GM12864 (cell line): ENCODE measurements around the gene SMG1.
"Not testable (repeated sequence)": the region's sequence is repeated elsewhere in the genome, so short reads cannot be mapped to it uniquely, and the experiment has no call there.

Source experiments
- DNase-seq: peaks from one replicate; pipeline ENCODE4 v3.0.0-alpha.2; 2011; ENCODE audit warnings: low read depth
- H3K4me3 ChIP-seq: 2 replicates; pipeline ENCODE4 v1.5.1; 2011; ENCODE audit warnings: mild to moderate bottlenecking, low read depth, low read length, control low read depth
- TF ChIP-seq, protein P1 (sequence below): IDR thresholded peaks from 2 replicates; pipeline ENCODE4 v1.5.1; 2011; ENCODE audit warnings: low read depth, mild to moderate bottlenecking, moderate library complexity, low read length, control low read depth, inconsistent platforms; ENCODE audit errors: missing control alignments

Gene SMG1

GRCh38 chr16:18788828-18789514, 137.2 kb downstream of the SMG1 start:
- peak overlapping the region; percentile 93 for H3K4me3 ChIP-seq
- no peak for DNase-seq
- TF ChIP-seq, protein P1, sequence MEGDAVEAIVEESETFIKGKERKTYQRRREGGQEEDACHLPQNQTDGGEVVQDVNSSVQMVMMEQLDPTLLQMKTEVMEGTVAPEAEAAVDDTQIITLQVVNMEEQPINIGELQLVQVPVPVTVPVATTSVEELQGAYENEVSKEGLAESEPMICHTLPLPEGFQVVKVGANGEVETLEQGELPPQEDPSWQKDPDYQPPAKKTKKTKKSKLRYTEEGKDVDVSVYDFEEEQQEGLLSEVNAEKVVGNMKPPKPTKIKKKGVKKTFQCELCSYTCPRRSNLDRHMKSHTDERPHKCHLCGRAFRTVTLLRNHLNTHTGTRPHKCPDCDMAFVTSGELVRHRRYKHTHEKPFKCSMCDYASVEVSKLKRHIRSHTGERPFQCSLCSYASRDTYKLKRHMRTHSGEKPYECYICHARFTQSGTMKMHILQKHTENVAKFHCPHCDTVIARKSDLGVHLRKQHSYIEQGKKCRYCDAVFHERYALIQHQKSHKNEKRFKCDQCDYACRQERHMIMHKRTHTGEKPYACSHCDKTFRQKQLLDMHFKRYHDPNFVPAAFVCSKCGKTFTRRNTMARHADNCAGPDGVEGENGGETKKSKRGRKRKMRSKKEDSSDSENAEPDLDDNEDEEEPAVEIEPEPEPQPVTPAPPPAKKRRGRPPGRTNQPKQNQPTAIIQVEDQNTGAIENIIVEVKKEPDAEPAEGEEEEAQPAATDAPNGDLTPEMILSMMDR: no peak

- TF ChIP-seq, protein P1: no peak
- no peak overlapping the region; the same call in 1 of the 2 replicates for H3K4me3 ChIP-seq
- DNase-seq: no peak
Observed at GRCh38 chr16:18784917-18785623, 141.1 kb downstream of the SMG1 start.

DNA sequence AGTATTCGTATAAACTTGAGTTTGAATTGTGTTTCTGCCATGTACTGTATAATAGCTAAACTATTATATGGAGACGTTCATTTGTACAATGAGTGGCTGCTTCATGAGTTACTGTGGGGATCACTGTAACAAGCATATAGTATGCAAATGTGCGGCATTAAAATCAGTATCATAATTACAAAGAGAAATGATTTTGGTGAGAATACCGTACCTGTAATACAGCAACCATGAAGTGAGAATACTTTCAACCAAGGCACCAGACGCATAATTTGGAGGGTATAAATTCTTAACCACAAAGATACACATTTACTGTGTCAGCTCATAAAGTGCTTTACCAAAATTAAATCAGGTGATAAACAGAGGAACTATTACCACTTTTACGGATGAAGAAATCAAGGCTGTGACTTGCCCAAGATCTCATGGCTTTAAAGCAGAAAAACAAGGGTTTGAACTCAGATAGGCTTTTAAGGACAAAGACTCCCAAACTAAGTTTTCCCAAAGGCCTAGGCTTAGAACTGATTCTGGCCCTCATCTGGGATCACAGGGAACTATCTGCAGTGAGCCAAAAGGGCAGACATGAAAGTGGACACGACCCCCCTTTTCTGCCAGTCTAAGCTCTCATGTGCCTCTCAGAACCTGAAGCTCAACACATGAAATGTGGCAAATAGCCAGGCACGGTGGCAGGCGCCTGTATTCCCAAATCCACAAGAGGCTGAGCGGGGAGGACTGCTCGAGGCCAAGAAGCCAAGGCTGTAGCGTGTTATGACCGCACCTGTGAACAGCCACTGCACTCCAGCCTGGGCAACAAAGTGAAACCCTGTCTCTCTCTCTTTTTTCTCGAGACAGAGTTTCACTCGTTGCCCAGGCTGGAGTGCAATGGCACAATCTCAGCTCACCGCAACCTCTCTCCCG, 142.5 kb downstream of the SMG1 start:
- no peak overlapping the region for H3K4me3 ChIP-seq
- DNase-seq: no peak
- TF ChIP-seq, protein P1: no peak

DNA sequence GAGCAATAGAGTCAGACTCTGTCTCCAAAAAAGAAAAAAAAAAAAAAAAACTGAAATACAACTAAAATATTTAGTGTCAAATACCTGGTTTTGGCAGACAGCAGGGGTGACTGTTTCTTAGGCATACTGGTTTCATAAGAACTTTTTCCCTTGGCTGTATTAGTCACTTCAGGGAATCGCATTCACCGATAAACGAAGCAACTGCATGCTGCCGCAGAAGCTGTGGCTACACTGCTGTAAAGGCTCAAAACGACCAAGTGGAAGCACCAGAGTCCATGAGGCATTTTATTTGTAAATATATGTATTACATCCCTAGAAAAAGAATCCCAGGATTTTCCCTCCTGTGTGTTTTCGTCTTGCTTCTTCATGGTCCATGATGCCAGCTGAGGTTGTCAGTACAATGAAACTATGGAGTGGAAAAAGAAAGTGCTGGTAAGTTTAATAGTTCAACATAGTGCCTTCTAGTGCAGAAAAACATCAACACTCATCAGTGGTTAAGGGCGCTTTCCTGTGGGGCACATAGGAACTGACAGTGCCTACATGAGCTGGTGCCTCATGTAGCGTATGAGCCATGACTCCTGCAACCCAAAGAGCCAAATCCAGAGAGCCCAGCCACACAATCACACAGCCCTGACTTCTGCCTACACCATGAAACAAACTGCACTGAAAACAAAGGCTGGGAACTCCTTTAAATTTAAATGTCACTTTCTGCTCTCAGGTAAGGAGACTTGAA, 143.3 kb downstream of the SMG1 start:
- no peak overlapping the region for H3K4me3 ChIP-seq
- DNase-seq: no peak
- TF ChIP-seq, protein P1: no peak

DNA sequence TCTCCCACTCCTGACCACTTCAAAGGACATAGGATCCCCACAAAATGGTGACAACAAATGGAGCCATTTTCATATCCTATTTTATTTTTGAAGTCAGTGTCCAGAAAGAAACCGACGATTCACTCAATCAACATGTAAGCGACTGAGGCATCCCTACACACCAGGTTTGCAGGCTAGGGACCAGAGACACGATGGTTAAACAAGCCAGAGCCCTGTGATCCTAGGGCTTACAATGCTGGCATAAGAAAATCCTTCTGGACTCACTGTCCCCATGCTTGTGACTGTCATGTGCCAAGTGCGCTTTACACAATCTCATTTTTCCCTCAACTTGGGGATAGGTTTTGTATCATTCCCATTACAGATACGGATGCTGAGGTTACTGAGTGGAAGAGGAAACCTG, 145.0 kb downstream of the SMG1 start:
- DNase-seq, H3K4me3 ChIP-seq: not testable (repeated sequence)

GRCh38 chr16:18780460-18781026, 145.7 kb downstream of the SMG1 start:
- not testable (repeated sequence) for H3K4me3 ChIP-seq, DNase-seq

DNA sequence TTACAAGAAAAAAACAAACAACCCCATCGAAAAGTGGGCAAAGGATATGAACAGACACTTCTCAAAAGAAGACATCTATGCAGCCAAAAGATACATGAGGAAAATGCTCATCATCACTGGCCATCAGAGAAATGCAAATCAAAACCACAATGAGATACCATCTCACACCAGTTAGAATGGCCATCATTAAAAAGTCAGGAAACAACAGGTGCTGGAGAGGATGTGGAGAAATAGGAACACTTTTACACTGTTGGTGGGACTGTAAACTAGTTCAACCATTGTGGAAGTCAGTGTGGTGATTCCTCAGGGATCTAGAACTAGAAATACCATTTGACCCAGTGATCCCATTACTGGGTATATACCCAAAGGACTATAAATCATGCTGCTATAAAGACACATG, 148.5 kb downstream of the SMG1 start:
- H3K4me3 ChIP-seq, DNase-seq: not testable (repeated sequence)

DNA sequence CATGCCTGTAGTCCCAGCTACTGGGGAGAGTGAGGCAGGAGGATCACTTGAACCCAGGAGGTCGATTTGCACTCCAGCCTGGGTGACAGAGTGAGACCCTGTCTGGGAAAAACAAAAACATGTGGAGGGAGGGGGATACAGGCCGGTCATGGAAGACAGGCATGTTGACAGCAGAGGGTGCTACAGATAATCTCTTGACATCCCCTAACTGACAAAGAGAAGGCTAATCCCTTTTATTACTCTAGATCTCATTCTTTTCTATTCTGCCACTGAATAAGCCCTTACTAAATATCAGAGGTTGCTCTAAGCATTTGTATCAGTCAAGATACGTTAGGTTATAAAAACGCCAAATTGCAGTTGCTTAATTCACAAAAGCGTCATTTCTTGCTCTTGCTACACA, 149.9 kb downstream of the SMG1 start:
- DNase-seq: not testable (repeated sequence)

DNA sequence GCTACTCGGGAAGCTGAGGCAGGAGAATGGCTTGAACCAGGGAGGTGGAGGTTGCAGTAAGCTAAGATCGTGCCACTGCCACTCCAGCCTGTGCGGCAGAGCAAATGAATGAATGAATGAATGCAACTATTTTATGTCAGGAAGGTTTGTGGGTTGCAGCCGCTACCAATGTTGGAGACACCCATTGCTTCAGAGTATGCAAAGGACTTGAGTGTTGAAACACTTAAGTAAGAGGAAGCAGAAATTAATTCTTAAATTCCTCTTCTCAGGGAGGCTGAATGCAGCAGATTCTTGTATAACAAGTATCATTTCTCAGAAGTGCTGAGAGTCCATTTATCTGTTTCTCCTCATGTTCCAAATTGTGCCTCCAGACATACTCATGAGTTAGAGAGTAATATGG, 151.6 kb downstream of the SMG1 start:
- not testable (repeated sequence) for DNase-seq, H3K4me3 ChIP-seq

More for the DNA sequence above, 149.9 kb downstream of the SMG1 start:
- not testable (repeated sequence) for H3K4me3 ChIP-seq

- H3K4me3 ChIP-seq, DNase-seq: not testable (repeated sequence)
Observed at GRCh38 chr16:18772171-18772570, 154.0 kb downstream of the SMG1 start.

GRCh38 chr16:18770336-18770962, 155.8 kb downstream of the SMG1 start:
- DNase-seq, H3K4me3 ChIP-seq: not testable (repeated sequence)

GRCh38 chr16:18767217-18767616, 159.0 kb downstream of the SMG1 start:
- DNase-seq: peak; percentile 54
- not testable (repeated sequence) for H3K4me3 ChIP-seq
